GM10248 (cell line): ENCODE data around the gene ZNF334.

Experiments used
- CTCF ChIA-PET: fragments of 300-600 bp; sonication (Branson Sonifier 250); formaldehyde crosslinking; extraction: SDS; loops from one replicate; lab custom pipeline; 2021; ENCODE audit warnings: antibody characterized with exemption; lab: Yijun Ruan, JAX
- POLR2A ChIA-PET: fragments of 350-650 bp; sonication (Branson Sonifier 250); formaldehyde crosslinking; extraction: SDS; loops from one replicate; lab custom pipeline; 2020; ENCODE audit warnings: antibody characterized with exemption; lab: Yijun Ruan, JAX
- DNase-seq: peaks from one replicate; pipeline ENCODE4 v3.0.0; 2012; ENCODE audit errors: extremely low spot score
- TF ChIP-seq, protein P1 (sequence below): IDR thresholded peaks from 2 replicates; pipeline ENCODE4 v1.5.1; 2012; ENCODE audit warnings: mild to moderate bottlenecking, low read depth; ENCODE audit errors: extremely low read depth, missing control alignments, control extremely low read depth

Gene ZNF334

GRCh38 chr20:46512943-46513844, at the start of gene ZNF334:
TSS of gene ZNF334 (minus strand) at chr20:46513559. CDS start at chr20:46512102, 1,457 bp downstream.
- ChIA-PET CTCF (interaction anchor here (0.9 to 2.5 kb wide), 5 partner anchors 9 to 168 kb away, joined by 3 to 7 read pairs (median 4); no protein-coding TSS in a partner anchor), POLR2A (no interaction called here)
- TF ChIP-seq, protein P1, sequence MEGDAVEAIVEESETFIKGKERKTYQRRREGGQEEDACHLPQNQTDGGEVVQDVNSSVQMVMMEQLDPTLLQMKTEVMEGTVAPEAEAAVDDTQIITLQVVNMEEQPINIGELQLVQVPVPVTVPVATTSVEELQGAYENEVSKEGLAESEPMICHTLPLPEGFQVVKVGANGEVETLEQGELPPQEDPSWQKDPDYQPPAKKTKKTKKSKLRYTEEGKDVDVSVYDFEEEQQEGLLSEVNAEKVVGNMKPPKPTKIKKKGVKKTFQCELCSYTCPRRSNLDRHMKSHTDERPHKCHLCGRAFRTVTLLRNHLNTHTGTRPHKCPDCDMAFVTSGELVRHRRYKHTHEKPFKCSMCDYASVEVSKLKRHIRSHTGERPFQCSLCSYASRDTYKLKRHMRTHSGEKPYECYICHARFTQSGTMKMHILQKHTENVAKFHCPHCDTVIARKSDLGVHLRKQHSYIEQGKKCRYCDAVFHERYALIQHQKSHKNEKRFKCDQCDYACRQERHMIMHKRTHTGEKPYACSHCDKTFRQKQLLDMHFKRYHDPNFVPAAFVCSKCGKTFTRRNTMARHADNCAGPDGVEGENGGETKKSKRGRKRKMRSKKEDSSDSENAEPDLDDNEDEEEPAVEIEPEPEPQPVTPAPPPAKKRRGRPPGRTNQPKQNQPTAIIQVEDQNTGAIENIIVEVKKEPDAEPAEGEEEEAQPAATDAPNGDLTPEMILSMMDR = no peak
- DNase-seq = peak; percentile 73

GRCh38 chr20:46562373-46563169, 49.2 kb upstream of the ZNF334 start:
- DNase-seq = peak; percentile 83
- ChIA-PET CTCF (interaction anchor here (0.6 to 3.2 kb wide), 21 partner anchors 9 to 124 kb away, joined by 3 to 55 read pairs (median 4); partner anchors contain the start of gene OCSTAMP), POLR2A (no interaction called here)
- TF ChIP-seq, protein P1 = peak; percentile 73

DNA sequence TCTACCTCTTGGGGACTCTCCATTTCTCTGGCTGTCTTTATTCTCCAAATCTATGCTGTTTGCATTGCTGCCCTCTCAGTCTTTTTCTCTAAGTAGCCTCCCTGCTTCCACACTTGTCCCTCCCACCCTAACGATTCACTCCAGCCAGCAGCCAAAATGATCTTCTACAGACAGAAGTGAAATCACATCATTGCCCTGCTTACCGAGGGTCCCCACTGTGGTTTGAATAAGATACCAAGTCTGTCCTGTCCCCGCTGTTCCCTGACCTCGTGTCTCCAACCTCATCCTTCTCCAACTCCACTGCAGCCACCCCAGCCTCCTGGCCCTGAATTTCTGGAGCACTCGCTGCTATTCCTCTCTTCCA, 48.6 kb upstream of the ZNF334 start:
- DNase-seq = no peak
- TF ChIP-seq, protein P1 = no peak
- ChIA-PET CTCF (interaction anchor here (0.7 to 3.2 kb wide), 18 partner anchors 9 to 124 kb away, joined by 3 to 55 read pairs (median 4); partner anchors contain the start of gene OCSTAMP), POLR2A (no interaction called here)

- ChIA-PET CTCF (interaction anchor here (0.6 to 3.2 kb wide), 9 partner anchors 7 to 124 kb away, joined by 3 to 55 read pairs (median 3); partner anchors contain the start of gene OCSTAMP), POLR2A (no interaction called here)
- TF ChIP-seq, protein P1 = no peak
- DNase-seq = no peak
Observed at GRCh38 chr20:46559685-46560440, 46.5 kb upstream of the ZNF334 start.

- DNase-seq = no peak
- POLR2A ChIA-PET = no interaction called here
- TF ChIP-seq, protein P1 = no peak
- CTCF ChIA-PET = interaction anchor here (0.6 to 3.0 kb wide), 9 partner anchors 8 to 124 kb away, joined by 3 to 14 read pairs (median 3); partner anchors contain the start of gene OCSTAMP
Observed at GRCh38 chr20:46559001-46559400, 45.6 kb upstream of the ZNF334 start.
